WI38 (cell line): ENCODE data around the gene GSE1.

Experiments used
- H3K4me3 ChIP-seq: 2 replicates; pipeline ENCODE4 v1.5.1; 2011; ENCODE audit warnings: low read depth, mild to moderate bottlenecking, control low read depth, low read length
- TF ChIP-seq, protein P1 (sequence below): IDR thresholded peaks from 2 replicates; pipeline ENCODE4 v1.5.1; 2012; ENCODE audit warnings: low read depth, mild to moderate bottlenecking, control low read depth, low read length

GSE1 gene

DNA sequence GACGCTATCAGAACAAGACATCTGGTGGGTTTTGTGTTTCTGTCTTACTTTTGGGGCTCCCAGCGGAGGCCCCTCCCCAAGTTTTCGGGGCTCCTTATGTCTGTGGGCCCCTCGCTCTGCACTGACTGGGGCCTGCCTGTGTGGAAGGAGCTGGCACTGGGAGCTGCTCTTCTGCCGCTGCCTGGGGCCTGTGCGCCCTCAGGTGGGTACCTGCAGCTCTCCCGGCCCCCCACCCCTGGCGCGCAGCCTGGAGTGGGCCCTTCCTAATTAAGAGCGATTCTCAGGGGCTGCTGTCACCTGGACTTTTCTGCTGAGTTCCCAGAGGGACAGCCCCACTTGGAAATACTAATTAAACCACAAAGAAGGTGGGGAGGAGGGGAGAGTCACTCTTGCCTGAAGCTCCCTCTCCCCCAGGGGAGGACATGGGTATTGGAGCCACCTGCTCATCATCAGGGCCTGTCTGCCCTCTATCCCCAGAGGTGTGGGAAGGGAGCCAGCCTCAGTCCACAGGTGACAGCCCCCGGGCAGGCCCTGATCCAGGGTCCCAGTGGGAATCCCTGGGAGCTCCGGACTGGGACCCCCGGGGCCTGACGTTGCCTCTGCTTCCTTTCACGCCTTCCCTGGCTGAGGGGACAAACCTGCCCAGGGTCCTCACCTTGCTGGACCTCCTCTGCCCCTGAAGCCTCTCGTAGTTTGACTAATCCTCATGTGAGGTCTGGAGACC, 36.5 kb downstream of the GSE1 start:
- TF ChIP-seq, protein P1, sequence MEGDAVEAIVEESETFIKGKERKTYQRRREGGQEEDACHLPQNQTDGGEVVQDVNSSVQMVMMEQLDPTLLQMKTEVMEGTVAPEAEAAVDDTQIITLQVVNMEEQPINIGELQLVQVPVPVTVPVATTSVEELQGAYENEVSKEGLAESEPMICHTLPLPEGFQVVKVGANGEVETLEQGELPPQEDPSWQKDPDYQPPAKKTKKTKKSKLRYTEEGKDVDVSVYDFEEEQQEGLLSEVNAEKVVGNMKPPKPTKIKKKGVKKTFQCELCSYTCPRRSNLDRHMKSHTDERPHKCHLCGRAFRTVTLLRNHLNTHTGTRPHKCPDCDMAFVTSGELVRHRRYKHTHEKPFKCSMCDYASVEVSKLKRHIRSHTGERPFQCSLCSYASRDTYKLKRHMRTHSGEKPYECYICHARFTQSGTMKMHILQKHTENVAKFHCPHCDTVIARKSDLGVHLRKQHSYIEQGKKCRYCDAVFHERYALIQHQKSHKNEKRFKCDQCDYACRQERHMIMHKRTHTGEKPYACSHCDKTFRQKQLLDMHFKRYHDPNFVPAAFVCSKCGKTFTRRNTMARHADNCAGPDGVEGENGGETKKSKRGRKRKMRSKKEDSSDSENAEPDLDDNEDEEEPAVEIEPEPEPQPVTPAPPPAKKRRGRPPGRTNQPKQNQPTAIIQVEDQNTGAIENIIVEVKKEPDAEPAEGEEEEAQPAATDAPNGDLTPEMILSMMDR = no peak
- no peak overlapping the region for H3K4me3 ChIP-seq

GRCh38 chr16:85650135-85650843, 37.2 kb downstream of the GSE1 start:
- TF ChIP-seq, protein P1 = no peak
- H3K4me3 ChIP-seq = no peak overlapping the region

GRCh38 chr16:85650844-85651628, 37.9 kb downstream of the GSE1 start:
- H3K4me3 ChIP-seq = no peak overlapping the region
- TF ChIP-seq, protein P1 = no peak

DNA sequence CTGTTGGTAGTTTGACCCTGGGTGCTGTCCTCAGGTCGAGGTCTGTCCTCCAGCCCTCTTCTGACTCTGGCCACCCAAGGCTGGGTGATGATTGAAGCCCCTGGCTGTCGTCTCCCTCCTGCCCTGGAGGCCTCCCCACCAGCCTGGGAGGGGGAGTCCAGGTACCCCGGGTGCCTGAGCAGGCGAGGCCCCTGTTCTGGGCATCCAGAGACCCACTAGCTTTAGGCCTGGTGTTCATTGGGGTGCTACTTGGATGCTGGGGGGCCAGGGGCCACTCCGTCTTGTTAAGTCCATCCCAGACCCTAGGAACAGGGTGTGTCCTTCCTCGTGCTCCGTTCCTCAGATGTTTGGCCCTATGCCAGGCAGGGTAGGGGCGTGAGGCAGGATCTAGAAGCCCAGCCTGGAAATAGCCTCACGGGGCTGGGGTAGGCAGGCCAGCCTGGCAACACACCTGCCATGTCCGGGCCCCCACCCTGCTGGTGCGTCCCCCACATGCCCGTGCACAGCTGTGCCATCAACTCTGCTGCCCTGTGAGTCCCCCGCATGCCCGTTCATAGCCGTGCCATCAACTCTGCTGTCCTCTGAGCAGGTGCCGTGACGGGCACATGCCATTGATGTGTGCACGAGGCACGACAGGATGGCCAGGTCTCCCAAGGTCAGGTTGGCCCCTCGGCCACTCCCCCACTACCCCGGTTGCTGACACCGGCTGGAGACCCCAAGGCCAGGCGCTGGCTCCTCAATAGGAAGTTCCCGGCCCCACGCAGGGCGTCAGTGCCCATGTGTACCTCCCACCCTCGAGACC, 38.7 kb downstream of the GSE1 start:
- H3K4me3 ChIP-seq = no peak overlapping the region
- TF ChIP-seq, protein P1 = no peak

- TF ChIP-seq, protein P1 = no peak
- H3K4me3 ChIP-seq = no peak overlapping the region
These were observed 39.5 kb downstream of the GSE1 start for GRCh38 chr16:85652431-85653221.

GRCh38 chr16:85653290-85653891, 40.3 kb downstream of the GSE1 start:
- TF ChIP-seq, protein P1 = no peak
- no peak overlapping the region for H3K4me3 ChIP-seq
